ENCODE data around the gene CLEC2D. TPM values are rescaled to one million over a fixed set of nuclear protein-coding genes. Genes with fewer than 3 reads are reported as not detected.
"Not testable (repeated sequence)": the region's sequence is repeated elsewhere in the genome, so short reads cannot be mapped to it uniquely, and the experiment has no call there.

CLEC2D gene
- total RNA-seq, 2 experiments from 2014 or later = 56.9 to 146 TPM

- H3K9me2 ChIP-seq (ENCODE audit: insufficient read depth, low read length) = no peaks in the 10 kb centered on the region
- H3K9me3 ChIP-seq (ENCODE audit: low read length) = peaks cover 16% of the 10 kb centered on the region; the same call in 1 of the 2 replicates
- no peak overlapping the region for H2AFZ ChIP-seq (ENCODE audit: low read length)
- no peak overlapping the region for H3K4me3 ChIP-seq (ENCODE audit: low read depth, low read length, poor library complexity, severe bottlenecking)
- no peak overlapping the region for H3K27ac ChIP-seq (ENCODE audit: low read depth, low read length, poor library complexity, severe bottlenecking)
- CTCF ChIA-PET (ENCODE audit: unreplicated experiment) = no interaction called here
- no TSS peak for BruUV-seq (replicated peaks)
- no peak for DNase-seq (ENCODE audit: low spot score)
- peaks cover 95% of the 10 kb centered on the region for H3K36me3 ChIP-seq (ENCODE audit: insufficient read depth, low read length)
- intact Hi-C loops (cut with micrococcal nuclease; ENCODE audit: unreplicated experiment) = no loop called here
- H3K79me2 ChIP-seq (ENCODE audit: insufficient read depth, low read depth, low read length) = no peaks in the 10 kb centered on the region; the same call in 1 of the 2 replicates
- TF ChIP-seq CTCF (conservative IDR thresholded peaks at IDR 0.05; ENCODE audit: low read length) (no peak), EZH2phosphoT487 (IDR thresholded peaks at IDR 0.05; ENCODE audit: borderline replicate concordance, low read depth, low read length) (no peak)
- POLR2A ChIA-PET = interaction anchor here (1.0 to 1.4 kb wide), 2 partner anchors 10 to 16 kb away, joined by 4 to 5 read pairs; no protein-coding TSS in a partner anchor
- H3K4me2 ChIP-seq (ENCODE audit: low read length) = no peak overlapping the region
- H4K20me1 ChIP-seq (ENCODE audit: insufficient read depth, low read length) = no peaks in the 10 kb centered on the region
- H3K4me1 ChIP-seq (ENCODE audit: insufficient read depth, low read length, poor library complexity, severe bottlenecking) = peaks cover 8% of the 10 kb centered on the region
Measured at GRCh38 chr12:9694241-9694640, 24.7 kb downstream of the CLEC2D start.

GRCh38 chr12:9695150-9695549, 25.6 kb downstream of the CLEC2D start:
- H3K27ac ChIP-seq (ENCODE audit: low read depth, low read length, poor library complexity, severe bottlenecking); POLR2A ChIA-PET; H4K20me1 ChIP-seq (ENCODE audit: insufficient read depth, low read length); H3K9me2 ChIP-seq (ENCODE audit: insufficient read depth, low read length); CTCF ChIA-PET (ENCODE audit: unreplicated experiment); BruUV-seq (replicated peaks); H3K79me2 ChIP-seq (ENCODE audit: insufficient read depth, low read depth, low read length); H3K4me2 ChIP-seq (ENCODE audit: low read length); H3K4me1 ChIP-seq (ENCODE audit: insufficient read depth, low read length, poor library complexity, severe bottlenecking); DNase-seq (ENCODE audit: low spot score); H3K9me3 ChIP-seq (ENCODE audit: low read length); H3K4me3 ChIP-seq (ENCODE audit: low read depth, low read length, poor library complexity, severe bottlenecking); intact Hi-C loops (cut with micrococcal nuclease; ENCODE audit: unreplicated experiment); H2AFZ ChIP-seq (ENCODE audit: low read length): not testable (repeated sequence)
- peak; percentile 51 for TF ChIP-seq CTCF (conservative IDR thresholded peaks at IDR 0.05; ENCODE audit: low read length)
- H3K36me3 ChIP-seq (ENCODE audit: insufficient read depth, low read length) = peaks cover 85% of the 10 kb centered on the region

- H3K9me3 ChIP-seq (ENCODE audit: low read length); H4K20me1 ChIP-seq (ENCODE audit: insufficient read depth, low read length); H3K79me2 ChIP-seq (ENCODE audit: insufficient read depth, low read depth, low read length); intact Hi-C loops (cut with micrococcal nuclease; ENCODE audit: unreplicated experiment); H2AFZ ChIP-seq (ENCODE audit: low read length); H3K4me2 ChIP-seq (ENCODE audit: low read length); H3K27ac ChIP-seq (ENCODE audit: low read depth, low read length, poor library complexity, severe bottlenecking); H3K4me1 ChIP-seq (ENCODE audit: insufficient read depth, low read length, poor library complexity, severe bottlenecking); POLR2A ChIA-PET; CTCF ChIA-PET (ENCODE audit: unreplicated experiment); DNase-seq (ENCODE audit: low spot score); H3K9me2 ChIP-seq (ENCODE audit: insufficient read depth, low read length); H3K4me3 ChIP-seq (ENCODE audit: low read depth, low read length, poor library complexity, severe bottlenecking); BruUV-seq (replicated peaks): not testable (repeated sequence)
- peaks cover 80% of the 10 kb centered on the region for H3K36me3 ChIP-seq (ENCODE audit: insufficient read depth, low read length)
Measured at GRCh38 chr12:9695661-9696060, 26.1 kb downstream of the CLEC2D start.

Measured in OCI-LY7 (cell line).